Astrocyte (in vitro differentiated cells and primary cell): ENCODE results near the gene ZBTB7C. TPM values are rescaled to one million over a fixed set of nuclear protein-coding genes. Genes with fewer than 3 reads are reported as not detected.

Experiments
- DNase-seq: peaks from one replicate; pipeline ENCODE4 v3.0.0-alpha.2; 2010; ENCODE audit warnings: low read depth
- FAIRE-seq: peaks from 2 replicates; lab custom pipeline; 2011; peaks lifted over from hg19 to GRCh38; lab: Jason Lieb, UNC
- H2AFZ ChIP-seq: 2 replicates; pipeline ENCODE4 v1.6.0; 2012; ENCODE audit warnings: low read depth, low read length, inconsistent platforms
- H3K27ac ChIP-seq: 2 replicates; pipeline ENCODE4 v1.5.1; 2011; ENCODE audit warnings: low read depth, low read length, inconsistent platforms
- H3K27me3 ChIP-seq: 2 replicates; pipeline ENCODE4 v1.6.0; 2011; ENCODE audit warnings: low read length, inconsistent platforms; ENCODE audit not compliant: insufficient read depth
- H3K36me3 ChIP-seq: 2 replicates; pipeline ENCODE4 v1.5.1; 2011; ENCODE audit warnings: low read length, inconsistent platforms; ENCODE audit not compliant: insufficient read depth
- H3K4me1 ChIP-seq: 2 replicates; pipeline ENCODE4 v1.5.1; 2011; ENCODE audit warnings: low read length, inconsistent platforms; ENCODE audit not compliant: insufficient read depth
- H3K4me2 ChIP-seq: 2 replicates; pipeline ENCODE4 v1.6.0; 2012; ENCODE audit warnings: low read length, inconsistent platforms
- H3K4me3 ChIP-seq: 2 replicates; pipeline ENCODE4 v1.5.1; 2011; ENCODE audit warnings: low read depth, mild to moderate bottlenecking, low read length, inconsistent platforms; ENCODE audit not compliant: insufficient read depth
- H3K79me2 ChIP-seq: 2 replicates; pipeline ENCODE4 v1.6.0; 2012; ENCODE audit warnings: mild to moderate bottlenecking, low read length, inconsistent platforms; ENCODE audit not compliant: insufficient read depth
- H3K9ac ChIP-seq: 2 replicates; pipeline ENCODE4 v1.6.0; 2012; ENCODE audit warnings: mild to moderate bottlenecking, low read length, inconsistent platforms
- H3K9me3 ChIP-seq: 2 replicates; pipeline ENCODE4 v1.5.1; 2012; ENCODE audit warnings: low read depth, mild to moderate bottlenecking, low read length, inconsistent platforms; ENCODE audit not compliant: insufficient read depth
- H4K20me1 ChIP-seq: 2 replicates; pipeline ENCODE4 v1.6.0; 2012; ENCODE audit warnings: low read length, inconsistent platforms; ENCODE audit not compliant: insufficient read depth
- H3K27ac Mint-ChIP-seq: one replicate; pipeline ENCODE4 v1.8.0; 2021; ENCODE audit warnings: mild to moderate bottlenecking, mixed read lengths; ENCODE audit not compliant: unreplicated experiment
- H3K27me3 Mint-ChIP-seq: one replicate; pipeline ENCODE4 v1.8.0; 2021; ENCODE audit warnings: low read depth, mixed read lengths; ENCODE audit not compliant: unreplicated experiment
- H3K36me3 Mint-ChIP-seq: one replicate; pipeline ENCODE4 v1.8.0; 2021; ENCODE audit warnings: low read depth, mixed read lengths; ENCODE audit not compliant: unreplicated experiment
- H3K4me1 Mint-ChIP-seq: one replicate; pipeline ENCODE4 v1.8.0; 2021; ENCODE audit warnings: low read depth, mixed read lengths; ENCODE audit not compliant: unreplicated experiment
- H3K4me3 Mint-ChIP-seq: one replicate; pipeline ENCODE4 v1.8.0; 2021; ENCODE audit warnings: mild to moderate bottlenecking, moderate library complexity, mixed read lengths; ENCODE audit not compliant: unreplicated experiment
- H3K9me3 Mint-ChIP-seq: one replicate; pipeline ENCODE4 v1.8.0; 2021; ENCODE audit warnings: mild to moderate bottlenecking, mixed read lengths; ENCODE audit not compliant: unreplicated experiment
- EZH2 ChIP-seq: IDR thresholded peaks from 2 replicates; pipeline ENCODE4 v1.6.1; 2012; ENCODE audit warnings: mild to moderate bottlenecking, low read length, inconsistent platforms; ENCODE audit not compliant: insufficient read depth
- total RNA-seq: library from RNA; stranded (reverse); gene quantifications from 2 replicates; pipeline ENCODE4 v1.2.1, GENCODE V29; 2021
- TF ChIP-seq, protein P1 (sequence below): IDR thresholded peaks from 2 replicates; pipeline ENCODE4 v1.5.1; 2011; ENCODE audit warnings: low read depth, mild to moderate bottlenecking, inconsistent platforms, low read length, moderate library complexity; ENCODE audit not compliant: insufficient read depth

ZBTB7C gene
- total RNA-seq, 1 donor from 2014 or later = 1.0 TPM

DNA sequence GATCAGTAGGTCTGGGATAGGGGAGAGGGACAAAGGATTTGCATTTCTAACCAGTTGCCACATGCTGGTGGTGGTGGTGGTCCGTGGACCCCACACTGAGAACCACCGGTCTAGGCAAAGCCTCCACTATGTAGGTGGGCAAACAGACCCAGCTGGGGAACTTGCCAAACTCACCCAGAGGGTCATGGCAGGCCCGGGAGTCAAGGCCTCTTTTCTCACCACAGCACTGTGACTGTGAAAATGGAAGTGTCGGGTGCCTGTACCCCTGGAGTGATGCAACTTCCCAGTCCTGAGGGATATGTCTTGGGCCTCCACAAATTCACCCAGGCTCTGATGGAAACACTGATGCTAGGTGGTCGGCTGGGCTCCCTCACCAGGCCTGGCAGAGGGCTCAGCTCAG is 377.5 kb downstream of the ZBTB7C start:
- Histone ChIP-seq H3K79me2 (no peaks in the 10 kb centered on the region), H4K20me1 (no peaks in the 10 kb centered on the region), H3K4me3 (no peak overlapping the region), H3K4me2 (no peak overlapping the region), H2AFZ (no peak overlapping the region), H3K27ac (no peak overlapping the region), H3K9me3 (no peaks in the 10 kb centered on the region), H3K4me1 (peaks cover 13% of the 10 kb centered on the region), H3K27me3 (no peaks in the 10 kb centered on the region), H3K36me3 (no peaks in the 10 kb centered on the region), H3K9ac (no peak overlapping the region)
- Mint-ChIP-seq H3K9me3 (peaks cover 1% of the 10 kb centered on the region), H3K4me1 (peaks cover 22% of the 10 kb centered on the region), H3K27me3 (peaks cover 29% of the 10 kb centered on the region), H3K4me3 (no peak overlapping the region), H3K36me3 (no peaks in the 10 kb centered on the region), H3K27ac (no peak overlapping the region)
- TF ChIP-seq EZH2 = no peak
- TF ChIP-seq, protein P1, sequence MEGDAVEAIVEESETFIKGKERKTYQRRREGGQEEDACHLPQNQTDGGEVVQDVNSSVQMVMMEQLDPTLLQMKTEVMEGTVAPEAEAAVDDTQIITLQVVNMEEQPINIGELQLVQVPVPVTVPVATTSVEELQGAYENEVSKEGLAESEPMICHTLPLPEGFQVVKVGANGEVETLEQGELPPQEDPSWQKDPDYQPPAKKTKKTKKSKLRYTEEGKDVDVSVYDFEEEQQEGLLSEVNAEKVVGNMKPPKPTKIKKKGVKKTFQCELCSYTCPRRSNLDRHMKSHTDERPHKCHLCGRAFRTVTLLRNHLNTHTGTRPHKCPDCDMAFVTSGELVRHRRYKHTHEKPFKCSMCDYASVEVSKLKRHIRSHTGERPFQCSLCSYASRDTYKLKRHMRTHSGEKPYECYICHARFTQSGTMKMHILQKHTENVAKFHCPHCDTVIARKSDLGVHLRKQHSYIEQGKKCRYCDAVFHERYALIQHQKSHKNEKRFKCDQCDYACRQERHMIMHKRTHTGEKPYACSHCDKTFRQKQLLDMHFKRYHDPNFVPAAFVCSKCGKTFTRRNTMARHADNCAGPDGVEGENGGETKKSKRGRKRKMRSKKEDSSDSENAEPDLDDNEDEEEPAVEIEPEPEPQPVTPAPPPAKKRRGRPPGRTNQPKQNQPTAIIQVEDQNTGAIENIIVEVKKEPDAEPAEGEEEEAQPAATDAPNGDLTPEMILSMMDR = no peak
- FAIRE-seq (no peak), DNase-seq (no peak)

DNA sequence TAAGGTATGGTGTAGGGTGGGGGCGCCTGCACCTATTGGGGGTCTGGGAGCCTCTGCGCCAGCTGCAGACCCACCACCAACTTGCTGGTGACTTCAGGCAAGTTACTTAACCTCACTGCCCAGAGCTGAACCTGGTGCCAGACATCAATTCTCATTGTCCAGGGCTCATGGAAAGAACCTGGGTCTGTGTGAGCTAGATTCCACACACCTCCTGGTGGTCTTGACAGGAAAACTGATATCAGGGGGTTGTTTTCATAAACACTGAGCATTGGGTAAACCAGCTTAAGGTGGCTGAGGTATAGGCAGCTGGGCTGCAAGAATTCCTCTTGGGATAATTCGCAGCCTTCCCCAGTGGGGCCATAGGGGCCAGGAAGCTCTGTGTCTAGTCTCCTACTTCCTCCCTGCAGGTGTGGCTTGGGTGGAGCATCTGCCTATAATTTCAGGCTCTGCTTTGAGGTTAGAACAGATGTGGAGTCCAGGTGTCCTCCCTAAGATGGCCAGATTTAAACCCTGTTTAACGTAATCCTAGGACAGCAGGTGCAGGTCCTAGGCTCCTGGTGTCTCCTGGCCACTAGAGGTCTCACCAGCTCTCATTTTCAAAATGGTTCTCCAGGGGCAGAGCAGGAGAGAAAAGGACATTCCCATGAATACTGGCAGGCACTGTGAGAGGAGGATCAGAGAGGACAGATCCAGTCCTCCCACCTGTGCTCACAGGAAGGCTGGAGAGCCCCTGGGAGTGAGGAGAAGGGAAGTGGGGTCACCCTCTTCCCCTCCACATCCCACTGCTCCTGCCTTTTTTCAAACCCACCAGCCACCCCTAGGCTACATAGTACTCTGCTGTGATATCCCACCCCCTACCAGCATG is 378.3 kb downstream of the ZBTB7C start:
- Mint-ChIP-seq H3K4me1 (peaks cover 20% of the 10 kb centered on the region), H3K27ac (no peak overlapping the region), H3K27me3 (peaks cover 26% of the 10 kb centered on the region), H3K36me3 (no peaks in the 10 kb centered on the region), H3K9me3 (peaks cover 1% of the 10 kb centered on the region), H3K4me3 (no peak overlapping the region)
- FAIRE-seq = peak; percentile 85
- Histone ChIP-seq H2AFZ (no peak overlapping the region), H3K27ac (no peak overlapping the region), H3K4me3 (no peak overlapping the region), H3K79me2 (no peaks in the 10 kb centered on the region), H3K9ac (no peak overlapping the region), H3K27me3 (no peaks in the 10 kb centered on the region), H3K4me2 (no peak overlapping the region), H3K9me3 (no peaks in the 10 kb centered on the region), H3K4me1 (peaks cover 13% of the 10 kb centered on the region), H3K36me3 (no peaks in the 10 kb centered on the region), H4K20me1 (no peaks in the 10 kb centered on the region)
- TF ChIP-seq, protein P1 = peak; percentile 62
- no peak for TF ChIP-seq EZH2
- DNase-seq = peak; percentile 23
